GM21717 (cell line): ENCODE data around the gene KRTAP5-6.

Source experiments
- ATAC-seq: cut with Tn5 transposase; IDR thresholded peaks from one replicate; pipeline ENCODE4 v1.9.1; 2021; ENCODE audit warnings: mild to moderate bottlenecking, moderate library complexity; ENCODE audit not compliant: unreplicated experiment

KRTAP5-6 gene

GRCh38 chr11:1732418-1733008 lies 35.5 kb downstream of the KRTAP5-6 start:
- ATAC-seq, result no peak

- ATAC-seq, result no peak
These were observed 36.2 kb downstream of the KRTAP5-6 start for GRCh38 chr11:1733009-1733715.

- ATAC-seq, result no peak
These were observed 37.0 kb downstream of the KRTAP5-6 start for GRCh38 chr11:1733716-1734640.

- ATAC-seq, result no peak
These were observed 37.7 kb downstream of the KRTAP5-6 start for GRCh38 chr11:1734641-1735081.

- ATAC-seq, result no peak
These were observed 38.3 kb downstream of the KRTAP5-6 start for GRCh38 chr11:1735271-1735670.

GRCh38 chr11:1736447-1736992 lies 39.5 kb downstream of the KRTAP5-6 start:
- ATAC-seq, result no peak

GRCh38 chr11:1737080-1737757 lies 40.2 kb downstream of the KRTAP5-6 start:
- ATAC-seq, result no peak

- no peak for ATAC-seq
These were observed 41.4 kb downstream of the KRTAP5-6 start for GRCh38 chr11:1738380-1738779.

GRCh38 chr11:1739576-1739975 lies 42.6 kb downstream of the KRTAP5-6 start:
- ATAC-seq, result no peak

GRCh38 chr11:1740786-1741530 lies 44.0 kb downstream of the KRTAP5-6 start:
- no peak for ATAC-seq

- no peak for ATAC-seq
These were observed 44.7 kb downstream of the KRTAP5-6 start for GRCh38 chr11:1741741-1742140.

GRCh38 chr11:1742371-1742770 lies 45.4 kb downstream of the KRTAP5-6 start:
- ATAC-seq, result no peak

GRCh38 chr11:1742869-1743584 lies 46.0 kb downstream of the KRTAP5-6 start:
- ATAC-seq, result no peak

GRCh38 chr11:1743585-1744136 lies 46.7 kb downstream of the KRTAP5-6 start:
- no peak for ATAC-seq

- no peak for ATAC-seq
These were observed 47.3 kb downstream of the KRTAP5-6 start for GRCh38 chr11:1744137-1744886.

- no peak for ATAC-seq
These were observed 48.1 kb downstream of the KRTAP5-6 start for GRCh38 chr11:1744891-1745700.

- no peak for ATAC-seq
These were observed 48.8 kb downstream of the KRTAP5-6 start for GRCh38 chr11:1745701-1746320.
